ENCODE measurements around the gene HDAC11.

DNA sequence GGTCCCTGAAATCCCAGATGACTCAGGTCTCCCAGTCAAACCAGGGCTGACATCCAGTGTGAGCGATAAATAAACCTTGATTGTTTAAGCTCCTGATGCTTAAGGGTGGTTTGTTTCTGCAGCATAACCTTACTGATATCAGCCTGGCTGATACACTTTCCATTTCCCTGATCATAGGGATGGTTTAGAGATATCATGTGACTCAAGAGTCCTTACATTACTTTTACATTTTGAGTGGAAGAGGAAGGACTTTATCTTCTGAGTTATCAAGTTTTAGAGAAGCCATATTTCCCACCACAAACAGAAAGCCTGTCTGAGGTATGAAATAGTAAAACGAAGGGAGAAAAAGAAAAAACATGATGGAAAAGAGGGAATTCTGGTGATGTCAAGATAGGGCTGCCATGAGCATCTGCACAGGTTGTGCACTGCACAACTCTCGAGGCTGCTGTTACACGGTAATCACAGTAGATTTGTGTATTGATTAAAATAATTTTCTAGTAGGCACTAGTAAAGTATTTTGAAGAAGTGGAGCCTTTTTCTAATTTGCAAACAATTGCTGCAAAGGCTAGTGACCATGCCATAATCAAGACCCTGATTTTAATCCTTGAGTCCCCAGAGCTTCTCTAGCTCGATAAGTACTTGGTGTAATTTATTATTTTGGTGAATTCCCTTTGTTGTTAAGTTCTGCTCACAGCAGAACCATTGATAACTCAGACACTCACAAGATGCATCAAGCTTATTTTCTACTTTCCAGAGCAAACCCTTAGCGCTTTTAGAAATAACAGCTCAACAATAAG is 34.7 kb downstream of the HDAC11 start:
- no peak for TF ChIP-seq EZH2phosphoT487 (IDR thresholded peaks at IDR 0.05; ENCODE audit: low read depth)
- TF ChIP-seq, protein P1, sequence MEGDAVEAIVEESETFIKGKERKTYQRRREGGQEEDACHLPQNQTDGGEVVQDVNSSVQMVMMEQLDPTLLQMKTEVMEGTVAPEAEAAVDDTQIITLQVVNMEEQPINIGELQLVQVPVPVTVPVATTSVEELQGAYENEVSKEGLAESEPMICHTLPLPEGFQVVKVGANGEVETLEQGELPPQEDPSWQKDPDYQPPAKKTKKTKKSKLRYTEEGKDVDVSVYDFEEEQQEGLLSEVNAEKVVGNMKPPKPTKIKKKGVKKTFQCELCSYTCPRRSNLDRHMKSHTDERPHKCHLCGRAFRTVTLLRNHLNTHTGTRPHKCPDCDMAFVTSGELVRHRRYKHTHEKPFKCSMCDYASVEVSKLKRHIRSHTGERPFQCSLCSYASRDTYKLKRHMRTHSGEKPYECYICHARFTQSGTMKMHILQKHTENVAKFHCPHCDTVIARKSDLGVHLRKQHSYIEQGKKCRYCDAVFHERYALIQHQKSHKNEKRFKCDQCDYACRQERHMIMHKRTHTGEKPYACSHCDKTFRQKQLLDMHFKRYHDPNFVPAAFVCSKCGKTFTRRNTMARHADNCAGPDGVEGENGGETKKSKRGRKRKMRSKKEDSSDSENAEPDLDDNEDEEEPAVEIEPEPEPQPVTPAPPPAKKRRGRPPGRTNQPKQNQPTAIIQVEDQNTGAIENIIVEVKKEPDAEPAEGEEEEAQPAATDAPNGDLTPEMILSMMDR (IDR thresholded peaks at IDR 0.05; ENCODE audit: low read depth, low read length) = no peak

All from OCI-LY3 (cell line).